Activated CD4-positive, alpha-beta T cell treated with anti-CD3 and anti-CD28 coated beads, Interleukin-2, amount 10 ng/mL, durations not matched to agents 7 days and 5 days (primary cell): ENCODE data around the gene GSTM5. TPM values are rescaled to one million over a fixed set of nuclear protein-coding genes. Genes with fewer than 3 reads are reported as not detected.
A peak's percentile ranks its signal among the peaks of the same experiment; 100 is the strongest.
"Not testable (repeated sequence)": the region's sequence is repeated elsewhere in the genome, so short reads cannot be mapped to it uniquely, and the experiment has no call there.

Source experiments
- CTCF ChIA-PET: fragments of 350-600 bp; sonication (Branson Sonifier 250); formaldehyde crosslinking; loops from one replicate; lab custom pipeline; 2021; ENCODE audit warnings: antibody characterized with exemption; lab: Charles Lee
- POLR2A ChIA-PET: fragments of 350-600 bp; sonication (Branson Sonifier 250); formaldehyde crosslinking; loops from one replicate; lab custom pipeline; 2021; ENCODE audit warnings: antibody characterized with exemption; lab: Charles Lee
- DNase-seq: peaks from one replicate; pipeline ENCODE4 v3.0.0-alpha.2; 2020
- H3K27ac Mint-ChIP-seq: one replicate; pipeline ENCODE4 v1.8.0; 2021; ENCODE audit warnings: mild to moderate bottlenecking, moderate library complexity, mixed read lengths
- H3K27me3 Mint-ChIP-seq: one replicate; pipeline ENCODE4 v1.8.0; 2021; ENCODE audit warnings: mixed read lengths
- H3K36me3 Mint-ChIP-seq: one replicate; pipeline ENCODE4 v1.8.0; 2021; ENCODE audit warnings: low read depth, mixed read lengths
- H3K4me1 Mint-ChIP-seq: one replicate; pipeline ENCODE4 v1.8.0; 2021; ENCODE audit warnings: mixed read lengths
- H3K4me3 Mint-ChIP-seq: one replicate; pipeline ENCODE4 v1.8.0; 2021; ENCODE audit warnings: mild to moderate bottlenecking, moderate library complexity, mixed read lengths
- H3K9me3 Mint-ChIP-seq: one replicate; pipeline ENCODE4 v1.8.0; 2021; ENCODE audit warnings: mixed read lengths
- total RNA-seq, 2 experiments: library from RNA; stranded (reverse); gene quantifications; one replicate each; pipeline ENCODE4 v1.2.3, GENCODE V29; 2021

The GSTM5 gene
- total RNA-seq: under 1 TPM in 1 of 2 experiments, not detected in 1; 0.17 TPM

- POLR2A ChIA-PET, H3K27me3 Mint-ChIP-seq, H3K36me3 Mint-ChIP-seq, CTCF ChIA-PET, DNase-seq, H3K4me1 Mint-ChIP-seq, H3K4me3 Mint-ChIP-seq: not testable (repeated sequence)
- Mint-ChIP-seq H3K27ac (peak within 1 kb of the TSS; percentile 37), H3K9me3 (peaks cover 15% of the 10 kb centered on the region)
These were observed at the start of gene GSTM5 for GRCh38 chr1:109711593-109712320. GSTM5 (plus strand) TSS chr1:109712251; CDS start chr1:109712313, 62 bp downstream.

GRCh38 chr1:109664671-109665070, 47.4 kb upstream of the GSTM5 start:
- POLR2A ChIA-PET: no interaction called here
- H3K36me3 Mint-ChIP-seq: no peaks in the 10 kb centered on the region
- CTCF ChIA-PET: no interaction called here
- no peaks in the 10 kb centered on the region for H3K27me3 Mint-ChIP-seq
- no peak overlapping the region for H3K27ac Mint-ChIP-seq
- no peaks in the 10 kb centered on the region for H3K9me3 Mint-ChIP-seq
- H3K4me1 Mint-ChIP-seq: peaks cover 15% of the 10 kb centered on the region
- no peak overlapping the region for H3K4me3 Mint-ChIP-seq
- no peak for DNase-seq

- Mint-ChIP-seq H3K9me3 (no peaks in the 10 kb centered on the region), H3K36me3 (peaks cover 2% of the 10 kb centered on the region), H3K27ac (peak within 1 kb of the TSS; percentile 75), H3K27me3 (no peaks in the 10 kb centered on the region), H3K4me1 (peaks cover 27% of the 10 kb centered on the region), H3K4me3 (peak within 1 kb of the TSS; percentile 75)
- ChIA-PET CTCF (interaction anchor here (0.6 to 1.4 kb wide), 3 partner anchors 28 to 1272 kb away, joined by 3 to 4 read pairs (median 3); no protein-coding TSS in a partner anchor), POLR2A (no interaction called here)
- DNase-seq: peak; percentile 89
These were observed 44.5 kb upstream of the GSTM5 start, which contains the start of gene GSTM2 for GRCh38 chr1:109667452-109668122. GSTM2 (plus strand) TSS chr1:109668057; CDS start chr1:109668116, 59 bp downstream.

GRCh38 chr1:109668123-109668775, 43.8 kb upstream of the GSTM5 start:
- Mint-ChIP-seq H3K27me3 (no peaks in the 10 kb centered on the region), H3K27ac (peak overlapping the region; percentile 75), H3K4me3 (peak overlapping the region; percentile 75), H3K9me3 (no peaks in the 10 kb centered on the region), H3K4me1 (peaks cover 27% of the 10 kb centered on the region), H3K36me3 (peaks cover 2% of the 10 kb centered on the region)
- DNase-seq: no peak
- ChIA-PET CTCF (interaction anchor here (0.6 to 1.8 kb wide), 5 partner anchors 28 to 1271 kb away, joined by 3 to 4 read pairs (median 3); no protein-coding TSS in a partner anchor), POLR2A (interaction anchor here (0.6 kb wide), 1 partner anchor 424 kb away, joined by 3 read pairs; no protein-coding TSS in a partner anchor)

GRCh38 chr1:109669246-109669948, 42.7 kb upstream of the GSTM5 start:
- H3K36me3 Mint-ChIP-seq: peaks cover 2% of the 10 kb centered on the region
- peak; percentile 23 for DNase-seq
- ChIA-PET POLR2A (no interaction called here), CTCF (interaction anchor here (1.4 to 1.8 kb wide), 3 partner anchors 59 to 137 kb away, joined by 3 to 4 read pairs (median 3); no protein-coding TSS in a partner anchor)
- no peaks in the 10 kb centered on the region for H3K9me3 Mint-ChIP-seq
- peak overlapping the region; percentile 49 for H3K4me3 Mint-ChIP-seq
- no peaks in the 10 kb centered on the region for H3K27me3 Mint-ChIP-seq
- peak overlapping the region; percentile 42 for H3K27ac Mint-ChIP-seq
- H3K4me1 Mint-ChIP-seq: peaks cover 27% of the 10 kb centered on the region

GRCh38 chr1:109669949-109670302, 42.1 kb upstream of the GSTM5 start:
- H3K36me3 Mint-ChIP-seq, POLR2A ChIA-PET, H3K9me3 Mint-ChIP-seq, H3K27me3 Mint-ChIP-seq, DNase-seq: not testable (repeated sequence)
- peak overlapping the region; percentile 49 for H3K4me3 Mint-ChIP-seq
- peak overlapping the region; percentile 42 for H3K27ac Mint-ChIP-seq
- CTCF ChIA-PET: interaction anchor here (0.6 to 1.8 kb wide), 5 partner anchors 30 to 361 kb away, joined by 3 to 6 read pairs (median 3); no protein-coding TSS in a partner anchor
- peaks cover 27% of the 10 kb centered on the region for H3K4me1 Mint-ChIP-seq

GRCh38 chr1:109671067-109671466, 41.0 kb upstream of the GSTM5 start:
- CTCF ChIA-PET: interaction anchor here (0.7 to 1.6 kb wide), 2 partner anchors 31 to 101 kb away, joined by 3 to 6 read pairs; no protein-coding TSS in a partner anchor
- Mint-ChIP-seq H3K9me3 (no peaks in the 10 kb centered on the region), H3K27me3 (no peaks in the 10 kb centered on the region), H3K27ac (no peak overlapping the region), H3K36me3 (peaks cover 2% of the 10 kb centered on the region), H3K4me3 (no peak overlapping the region), H3K4me1 (peaks cover 27% of the 10 kb centered on the region)
- POLR2A ChIA-PET: no interaction called here
- no peak for DNase-seq

GRCh38 chr1:109673861-109674260, 38.2 kb upstream of the GSTM5 start:
- H3K9me3 Mint-ChIP-seq, H3K27ac Mint-ChIP-seq, DNase-seq, CTCF ChIA-PET, H3K4me3 Mint-ChIP-seq, H3K36me3 Mint-ChIP-seq, H3K27me3 Mint-ChIP-seq, POLR2A ChIA-PET: not testable (repeated sequence)
- H3K4me1 Mint-ChIP-seq: peaks cover 19% of the 10 kb centered on the region

GRCh38 chr1:109676683-109677381, 35.2 kb upstream of the GSTM5 start:
- H3K4me1 Mint-ChIP-seq, DNase-seq, POLR2A ChIA-PET, H3K9me3 Mint-ChIP-seq, H3K27me3 Mint-ChIP-seq, H3K36me3 Mint-ChIP-seq, H3K4me3 Mint-ChIP-seq, H3K27ac Mint-ChIP-seq, CTCF ChIA-PET: not testable (repeated sequence)

GRCh38 chr1:109677459-109677858, 34.6 kb upstream of the GSTM5 start:
- H3K4me1 Mint-ChIP-seq: no peaks in the 10 kb centered on the region
- H3K9me3 Mint-ChIP-seq: no peaks in the 10 kb centered on the region
- H3K4me3 Mint-ChIP-seq: no peak overlapping the region
- H3K36me3 Mint-ChIP-seq: no peaks in the 10 kb centered on the region
- H3K27me3 Mint-ChIP-seq: no peaks in the 10 kb centered on the region
- ChIA-PET CTCF (no interaction called here), POLR2A (no interaction called here)
- DNase-seq: no peak
- no peak overlapping the region for H3K27ac Mint-ChIP-seq

GRCh38 chr1:109678637-109679036, 33.4 kb upstream of the GSTM5 start:
- H3K27ac Mint-ChIP-seq, H3K27me3 Mint-ChIP-seq, H3K36me3 Mint-ChIP-seq, H3K4me3 Mint-ChIP-seq, H3K4me1 Mint-ChIP-seq, DNase-seq, POLR2A ChIA-PET, H3K9me3 Mint-ChIP-seq: not testable (repeated sequence)
- CTCF ChIA-PET: interaction anchor here (1.2 kb wide), 1 partner anchor 38 kb away, joined by 3 read pairs; no protein-coding TSS in a partner anchor

GRCh38 chr1:109684777-109685176, 27.3 kb upstream of the GSTM5 start:
- H3K4me3 Mint-ChIP-seq, H3K27me3 Mint-ChIP-seq, H3K27ac Mint-ChIP-seq, H3K36me3 Mint-ChIP-seq, POLR2A ChIA-PET, H3K9me3 Mint-ChIP-seq, CTCF ChIA-PET, DNase-seq: not testable (repeated sequence)
- peaks cover 18% of the 10 kb centered on the region for H3K4me1 Mint-ChIP-seq
